ENCODE results near the gene DCLK1.

DCLK1 gene

DNA sequence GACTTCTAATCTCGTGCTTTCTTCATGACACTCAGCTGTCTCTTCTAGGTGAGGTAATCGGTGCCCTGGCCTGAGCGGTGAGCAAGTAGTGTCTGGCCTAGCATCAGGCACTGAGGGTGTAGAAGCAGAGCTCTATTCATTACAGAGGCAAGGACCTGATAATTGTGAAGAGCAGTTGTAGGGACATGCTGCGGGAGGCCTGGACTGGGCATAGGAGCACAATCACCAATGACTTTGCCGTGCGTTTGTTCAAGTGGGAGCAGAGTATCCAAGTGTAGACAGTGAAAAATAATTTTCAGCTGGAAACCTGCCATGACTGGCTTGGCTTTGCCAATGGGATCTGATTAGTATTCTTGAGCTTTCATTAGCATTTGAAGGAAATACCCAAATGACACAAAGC lies 32.1 kb upstream of the DCLK1 start:
- TF ChIP-seq, protein P1, sequence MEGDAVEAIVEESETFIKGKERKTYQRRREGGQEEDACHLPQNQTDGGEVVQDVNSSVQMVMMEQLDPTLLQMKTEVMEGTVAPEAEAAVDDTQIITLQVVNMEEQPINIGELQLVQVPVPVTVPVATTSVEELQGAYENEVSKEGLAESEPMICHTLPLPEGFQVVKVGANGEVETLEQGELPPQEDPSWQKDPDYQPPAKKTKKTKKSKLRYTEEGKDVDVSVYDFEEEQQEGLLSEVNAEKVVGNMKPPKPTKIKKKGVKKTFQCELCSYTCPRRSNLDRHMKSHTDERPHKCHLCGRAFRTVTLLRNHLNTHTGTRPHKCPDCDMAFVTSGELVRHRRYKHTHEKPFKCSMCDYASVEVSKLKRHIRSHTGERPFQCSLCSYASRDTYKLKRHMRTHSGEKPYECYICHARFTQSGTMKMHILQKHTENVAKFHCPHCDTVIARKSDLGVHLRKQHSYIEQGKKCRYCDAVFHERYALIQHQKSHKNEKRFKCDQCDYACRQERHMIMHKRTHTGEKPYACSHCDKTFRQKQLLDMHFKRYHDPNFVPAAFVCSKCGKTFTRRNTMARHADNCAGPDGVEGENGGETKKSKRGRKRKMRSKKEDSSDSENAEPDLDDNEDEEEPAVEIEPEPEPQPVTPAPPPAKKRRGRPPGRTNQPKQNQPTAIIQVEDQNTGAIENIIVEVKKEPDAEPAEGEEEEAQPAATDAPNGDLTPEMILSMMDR (IDR thresholded peaks at IDR 0.05; ENCODE audit: control insufficient read depth, insufficient read depth, low read depth, low read length, missing control alignments) = no peak
- DNase-seq (ENCODE audit: low read depth) = no peak
- H3K4me3 ChIP-seq (ENCODE audit: control insufficient read depth, low read depth, low read length) = no peak overlapping the region

DNA sequence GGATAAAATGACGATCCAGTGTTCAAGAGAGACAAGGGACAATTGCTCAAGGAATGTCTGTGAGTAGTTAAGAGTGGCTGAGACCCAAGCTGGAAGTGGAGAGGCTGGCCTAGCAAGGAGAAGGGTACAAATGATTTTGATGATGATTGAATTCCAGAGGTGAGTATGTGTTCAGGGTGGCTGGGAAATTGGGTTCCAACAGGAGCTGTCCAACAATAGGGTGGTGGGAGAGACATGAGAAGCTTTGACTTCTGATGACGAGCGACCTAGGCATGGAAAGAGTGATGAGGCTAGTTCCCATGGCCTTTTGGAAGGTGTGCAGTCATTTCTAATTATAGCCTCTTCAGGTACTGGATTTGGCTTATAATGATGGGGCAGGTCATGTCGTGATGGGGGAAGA lies 29.1 kb upstream of the DCLK1 start:
- no peak overlapping the region for H3K4me3 ChIP-seq (ENCODE audit: control insufficient read depth, low read depth, low read length)
- TF ChIP-seq, protein P1 (IDR thresholded peaks at IDR 0.05; ENCODE audit: control insufficient read depth, insufficient read depth, low read depth, low read length, missing control alignments) = no peak
- no peak for DNase-seq (ENCODE audit: low read depth)

DNA sequence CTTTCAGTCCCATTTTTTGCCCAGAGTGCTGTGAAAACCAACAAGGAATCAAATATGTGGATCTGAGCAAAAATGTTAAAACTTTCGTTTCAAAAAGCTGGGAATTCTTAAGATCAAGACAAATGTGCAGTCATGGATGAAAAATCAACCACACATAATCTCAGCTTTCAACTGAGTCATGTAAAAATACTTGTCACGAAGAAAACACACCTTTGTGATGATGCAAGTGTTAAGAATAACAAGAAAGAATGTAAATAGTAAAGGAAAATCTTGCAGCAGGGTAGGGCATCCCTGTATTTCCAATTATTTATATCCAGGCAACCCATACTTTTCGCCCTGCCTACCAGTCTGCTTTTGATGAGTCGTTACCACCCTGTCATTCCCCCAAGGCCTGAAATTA lies 27.4 kb upstream of the DCLK1 start:
- H3K4me3 ChIP-seq (ENCODE audit: control insufficient read depth, low read depth, low read length) = no peak overlapping the region
- TF ChIP-seq, protein P1 (IDR thresholded peaks at IDR 0.05; ENCODE audit: control insufficient read depth, insufficient read depth, low read depth, low read length, missing control alignments) = no peak
- no peak for DNase-seq (ENCODE audit: low read depth)

DNA sequence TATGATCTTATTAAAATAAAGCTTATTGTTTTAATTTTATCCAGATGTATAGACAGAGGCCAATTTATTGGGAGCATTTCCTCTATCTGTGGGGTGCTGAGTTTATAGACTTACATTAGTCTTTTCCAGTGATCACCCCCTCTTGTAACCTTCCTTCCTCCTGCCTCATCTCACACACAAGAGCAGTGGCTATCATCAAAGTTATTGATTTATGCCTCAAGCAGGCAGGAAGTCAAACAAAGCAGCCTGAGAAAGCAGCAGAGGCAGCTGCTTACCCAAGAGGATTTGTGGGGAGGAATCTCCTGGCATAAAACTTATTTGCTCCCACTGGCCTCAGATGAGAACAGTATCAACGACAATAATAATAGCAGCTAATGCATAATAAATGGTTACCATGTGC lies 26.3 kb upstream of the DCLK1 start:
- TF ChIP-seq, protein P1 (IDR thresholded peaks at IDR 0.05; ENCODE audit: control insufficient read depth, insufficient read depth, low read depth, low read length, missing control alignments) = no peak
- H3K4me3 ChIP-seq (ENCODE audit: control insufficient read depth, low read depth, low read length) = no peak overlapping the region
- no peak for DNase-seq (ENCODE audit: low read depth)

DNA sequence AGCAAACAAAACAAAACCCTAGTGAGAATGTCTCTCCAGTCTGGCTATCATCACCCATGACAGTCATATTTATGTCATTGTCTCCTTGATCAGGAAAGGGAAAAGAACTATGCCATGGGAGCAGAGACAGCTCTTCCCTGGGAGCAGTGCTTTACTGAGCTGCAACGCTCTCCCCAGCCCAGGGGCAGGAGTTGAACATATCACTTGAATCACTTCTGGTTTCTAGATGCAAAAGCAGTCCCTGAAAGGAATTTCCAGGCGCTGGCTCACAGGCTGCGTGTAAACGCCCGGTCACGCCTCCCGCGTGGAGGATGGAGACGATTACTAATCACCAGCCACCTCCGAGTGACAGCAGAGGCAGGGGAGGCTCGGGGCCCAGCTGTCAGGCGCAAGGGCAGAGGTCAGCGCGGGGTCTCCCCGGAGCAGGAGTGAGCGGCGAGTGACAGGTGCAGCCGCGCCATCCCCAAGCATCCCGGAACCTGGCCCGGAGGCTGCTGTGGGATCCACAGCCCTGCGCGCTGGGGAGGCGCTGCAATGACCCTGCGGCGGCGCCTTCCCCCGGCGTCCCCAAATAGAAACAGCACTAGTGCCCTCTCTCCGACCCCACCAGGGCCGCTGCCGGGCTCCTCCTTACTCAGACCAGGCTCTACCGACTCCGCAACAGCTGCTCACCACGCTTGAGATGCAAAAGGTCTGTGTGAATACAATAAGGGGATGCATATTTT lies 23.5 kb upstream of the DCLK1 start:
- no peak for DNase-seq (ENCODE audit: low read depth)
- H3K4me3 ChIP-seq (ENCODE audit: control insufficient read depth, low read depth, low read length) = no peak overlapping the region
- TF ChIP-seq, protein P1 (IDR thresholded peaks at IDR 0.05; ENCODE audit: control insufficient read depth, insufficient read depth, low read depth, low read length, missing control alignments) = no peak

DNA sequence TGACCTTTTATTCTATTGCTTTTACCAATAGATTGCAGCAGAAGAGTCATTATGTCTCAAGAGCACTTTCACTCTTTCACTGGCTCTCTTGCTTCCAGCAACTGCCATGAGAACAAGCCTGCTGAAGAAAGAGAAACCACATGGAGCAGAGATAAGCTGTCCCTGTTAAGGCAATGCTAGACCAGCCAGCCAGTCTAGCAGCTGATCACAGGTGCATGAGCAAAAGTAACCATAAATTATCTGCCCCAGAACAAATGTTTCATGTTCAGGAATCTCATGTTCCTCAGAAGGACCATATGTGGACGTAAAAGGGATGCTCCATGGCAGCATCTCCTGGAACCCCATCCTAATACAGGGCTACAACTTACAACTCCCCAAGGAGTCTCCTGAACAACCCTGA lies 20.4 kb upstream of the DCLK1 start:
- H3K4me3 ChIP-seq (ENCODE audit: control insufficient read depth, low read depth, low read length) = no peak overlapping the region
- no peak for DNase-seq (ENCODE audit: low read depth)
- TF ChIP-seq, protein P1 (IDR thresholded peaks at IDR 0.05; ENCODE audit: control insufficient read depth, insufficient read depth, low read depth, low read length, missing control alignments) = no peak

Data from AG09309 (cell line).